H1 (cell line): ENCODE results near the gene CYP26C1.

ENCODE experiments used
- CHD2 ChIP-seq: IDR thresholded peaks from 2 replicates; pipeline ENCODE4 v1.6.1; 2012; ENCODE audit warnings: low read length, improper control_type of control experiment
- SRF ChIP-seq: IDR thresholded peaks from 2 replicates; pipeline ENCODE4 v1.6.1; 2011; ENCODE audit warnings: mild to moderate bottlenecking, low read depth, low read length, moderate library complexity
- TCF12 ChIP-seq: IDR thresholded peaks from 2 replicates; pipeline ENCODE4 v1.6.1; 2011; ENCODE audit warnings: low read depth, mild to moderate bottlenecking, low read length
- TF ChIP-seq, protein P1 (sequence below), 3 experiments: IDR thresholded peaks; 1 replicate in 2 of 3; 2 replicates in 1 of 3; pipeline versions ENCODE4 v1.5.1 to v1.6.1; 2011; ENCODE audit warnings: low read length in 3 of 3, mild to moderate bottlenecking in 3 of 3, inconsistent platforms in 2 of 3, low read depth in 1 of 3, moderate library complexity in 1 of 3; ENCODE audit not compliant: insufficient read depth in 1 of 3; ENCODE audit errors: control extremely low read depth in 1 of 3
- TF ChIP-seq, protein P2 (sequence below): IDR thresholded peaks from 2 replicates; pipeline ENCODE4 v1.6.1; 2012; ENCODE audit warnings: low read length, inconsistent platforms

DNA sequence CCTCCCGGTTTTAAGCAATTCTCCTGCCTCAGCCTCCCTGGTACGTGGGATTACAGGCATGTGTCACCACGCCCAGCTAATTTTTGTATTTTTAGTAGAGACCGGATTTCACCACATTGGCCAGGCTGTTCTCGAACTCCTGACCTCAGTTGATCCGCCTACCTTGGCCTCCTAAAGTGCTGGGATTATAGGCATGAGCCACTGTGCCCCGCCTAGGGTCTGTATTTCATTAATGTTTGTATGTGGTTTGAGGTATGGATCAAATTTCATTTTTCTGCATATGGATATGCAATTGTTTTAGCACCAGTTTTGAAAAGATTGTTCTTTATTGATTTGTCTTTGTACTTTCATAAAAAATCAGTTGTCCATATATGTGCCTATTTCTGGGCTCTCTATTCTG lies 39.1 kb downstream of the CYP26C1 start:
- TF ChIP-seq TCF12 (no peak), CHD2 (no peak), SRF (no peak)
- TF ChIP-seq, protein P1, sequence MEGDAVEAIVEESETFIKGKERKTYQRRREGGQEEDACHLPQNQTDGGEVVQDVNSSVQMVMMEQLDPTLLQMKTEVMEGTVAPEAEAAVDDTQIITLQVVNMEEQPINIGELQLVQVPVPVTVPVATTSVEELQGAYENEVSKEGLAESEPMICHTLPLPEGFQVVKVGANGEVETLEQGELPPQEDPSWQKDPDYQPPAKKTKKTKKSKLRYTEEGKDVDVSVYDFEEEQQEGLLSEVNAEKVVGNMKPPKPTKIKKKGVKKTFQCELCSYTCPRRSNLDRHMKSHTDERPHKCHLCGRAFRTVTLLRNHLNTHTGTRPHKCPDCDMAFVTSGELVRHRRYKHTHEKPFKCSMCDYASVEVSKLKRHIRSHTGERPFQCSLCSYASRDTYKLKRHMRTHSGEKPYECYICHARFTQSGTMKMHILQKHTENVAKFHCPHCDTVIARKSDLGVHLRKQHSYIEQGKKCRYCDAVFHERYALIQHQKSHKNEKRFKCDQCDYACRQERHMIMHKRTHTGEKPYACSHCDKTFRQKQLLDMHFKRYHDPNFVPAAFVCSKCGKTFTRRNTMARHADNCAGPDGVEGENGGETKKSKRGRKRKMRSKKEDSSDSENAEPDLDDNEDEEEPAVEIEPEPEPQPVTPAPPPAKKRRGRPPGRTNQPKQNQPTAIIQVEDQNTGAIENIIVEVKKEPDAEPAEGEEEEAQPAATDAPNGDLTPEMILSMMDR (IDR thresholded peaks at IDR 0.05; ENCODE audit: control extremely low read depth in 1 of 3, insufficient read depth in 1 of 3, low read depth in 1 of 3, low read length in 3 of 3), result no peak
- TF ChIP-seq, protein P2, sequence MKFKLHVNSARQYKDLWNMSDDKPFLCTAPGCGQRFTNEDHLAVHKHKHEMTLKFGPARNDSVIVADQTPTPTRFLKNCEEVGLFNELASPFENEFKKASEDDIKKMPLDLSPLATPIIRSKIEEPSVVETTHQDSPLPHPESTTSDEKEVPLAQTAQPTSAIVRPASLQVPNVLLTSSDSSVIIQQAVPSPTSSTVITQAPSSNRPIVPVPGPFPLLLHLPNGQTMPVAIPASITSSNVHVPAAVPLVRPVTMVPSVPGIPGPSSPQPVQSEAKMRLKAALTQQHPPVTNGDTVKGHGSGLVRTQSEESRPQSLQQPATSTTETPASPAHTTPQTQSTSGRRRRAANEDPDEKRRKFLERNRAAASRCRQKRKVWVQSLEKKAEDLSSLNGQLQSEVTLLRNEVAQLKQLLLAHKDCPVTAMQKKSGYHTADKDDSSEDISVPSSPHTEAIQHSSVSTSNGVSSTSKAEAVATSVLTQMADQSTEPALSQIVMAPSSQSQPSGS, result no peak
